ENCODE data around the gene GZMB.
A peak's percentile ranks its signal among the peaks of the same experiment; 100 is the strongest.
"Not testable (repeated sequence)": the region's sequence is repeated elsewhere in the genome, so short reads cannot be mapped to it uniquely, and the experiment has no call there.

The GZMB gene

GRCh38 chr14:24630872-24631477, 3.0 kb downstream of the GZMB start:
- no peak for DNase-seq (ENCODE audit: low spot score)

GRCh38 chr14:24630087-24630871, 3.7 kb downstream of the GZMB start:
- DNase-seq (ENCODE audit: low spot score): no peak

- DNase-seq (ENCODE audit: low spot score): no peak
These were observed 4.5 kb downstream of the GZMB start for GRCh38 chr14:24629521-24629920.

GRCh38 chr14:24613747-24614146, 20.2 kb downstream of the GZMB start:
- DNase-seq (ENCODE audit: low spot score): no peak

GRCh38 chr14:24613241-24613640, 20.7 kb downstream of the GZMB start:
- DNase-seq (ENCODE audit: low spot score): no peak

- peak; percentile 11 for DNase-seq (ENCODE audit: low spot score)
These were observed 21.8 kb downstream of the GZMB start for GRCh38 chr14:24612196-24612595.

- no peak for DNase-seq (ENCODE audit: low spot score)
These were observed 24.2 kb downstream of the GZMB start, which contains the start of gene GZMH for GRCh38 chr14:24609655-24610344. Gene GZMH, minus strand, starts transcription at chr14:24609685. Its CDS starts 72 bp downstream, at chr14:24609613.

- no peak for DNase-seq (ENCODE audit: low spot score)
These were observed 26.1 kb downstream of the GZMB start for GRCh38 chr14:24607635-24608514.

- DNase-seq (ENCODE audit: low spot score): no peak
These were observed 26.9 kb downstream of the GZMB start for GRCh38 chr14:24607081-24607480.

- DNase-seq (ENCODE audit: low spot score): no peak
These were observed 27.7 kb downstream of the GZMB start for GRCh38 chr14:24606297-24606696.

GRCh38 chr14:24605435-24606190, 28.4 kb downstream of the GZMB start:
- peak; percentile 60 for DNase-seq (ENCODE audit: low spot score)

- DNase-seq (ENCODE audit: low spot score): no peak
These were observed 36.6 kb downstream of the GZMB start for GRCh38 chr14:24597403-24597802.

GRCh38 chr14:24595073-24595808, 38.7 kb downstream of the GZMB start:
- DNase-seq (ENCODE audit: low spot score): no peak

GRCh38 chr14:24591004-24591403, 43.0 kb downstream of the GZMB start:
- not testable (repeated sequence) for DNase-seq (ENCODE audit: low spot score)

GRCh38 chr14:24584402-24584801, 49.6 kb downstream of the GZMB start:
- DNase-seq (ENCODE audit: low spot score): not testable (repeated sequence)
